Uterus (tissue), 4 donors: ENCODE results near the gene DOCK1. TPM values are rescaled to one million over a fixed set of nuclear protein-coding genes. Genes with fewer than 3 reads are reported as not detected.
"Not testable (repeated sequence)": the region's sequence is repeated elsewhere in the genome, so short reads cannot be mapped to it uniquely, and the experiment has no call there.

ENCODE experiments used
- DNase-seq, 2 donors: peaks; one replicate each; pipeline ENCODE4 v3.0.0-alpha.2; 2019 to 2020
- H3K27ac ChIP-seq, 2 donors: fragments of 200-600 bp; sonication (generic); 1 replicate in 1 of 2; 2 replicates in 1 of 2; pipeline ENCODE4 v1.5.1; 2016 to 2018
- H3K27me3 ChIP-seq, 2 donors: fragments of 200-600 bp; sonication (generic); one replicate each; pipeline ENCODE4 v1.5.1; 2018 to 2019; ENCODE audit warnings: control low read depth in 1 of 2
- H3K36me3 ChIP-seq, 2 donors: fragments of 200-600 bp; sonication (generic); one replicate each; pipeline ENCODE4 v1.5.1; 2019; ENCODE audit warnings: control low read depth in 1 of 2
- H3K4me1 ChIP-seq, 2 donors: fragments of 200-600 bp; sonication (generic); one replicate each; pipeline ENCODE4 v1.5.1; 2018 to 2019; ENCODE audit warnings: control low read depth in 1 of 2
- H3K4me3 ChIP-seq, 2 donors: fragments of 200-600 bp; sonication (generic); 1 replicate in 1 of 2; 2 replicates in 1 of 2; pipeline ENCODE4 v1.5.1; 2018 to 2019; ENCODE audit warnings: mild to moderate bottlenecking in 1 of 2
- H3K9me3 ChIP-seq, 2 donors: fragments of 200-600 bp; sonication (generic); one replicate each; pipeline ENCODE4 v1.5.1; 2019; ENCODE audit warnings: control low read depth in 1 of 2
- POLR2A ChIP-seq, 2 donors: fragments of 450-650 bp; IDR thresholded peaks; one replicate each; pipeline ENCODE4 v1.6.1; 2016; ENCODE audit warnings: antibody characterized with exemption in 2 of 2, mild to moderate bottlenecking in 1 of 2, moderate library complexity in 1 of 2
- intact Hi-C: fragments of 100-400 bp; cut with DNase I; formaldehyde crosslinking; loops from one replicate; pipeline ENCODE4 v1.15.1; 2023; ENCODE audit warnings: low total_unique reads
- total RNA-seq, 4 donors: library from RNA; depleted of rRNA in 3 of 4; stranded (reverse); fragments of >200 nt in 3 of 4; gene quantifications; one replicate each; pipeline versions ENCODE4 v1.1.0 to v1.2.4, GENCODE V29; 2014 to 2023
- TF ChIP-seq, protein P1 (sequence below), 4 experiments: fragments of 200-600 bp in 2 of 4; fragments of 450-650 bp in 2 of 4; sonication (generic) in 2 of 4; IDR thresholded peaks; one replicate each; pipeline ENCODE4 v1.5.1; 2016 to 2019; ENCODE audit warnings: antibody characterized with exemption in 4 of 4, mild to moderate bottlenecking in 2 of 4, moderate library complexity in 1 of 4
- donor health status: DM: yes; HTN: yes; CAD: no.

The DOCK1 gene
- total RNA-seq, 4 donors from 2014 or later: 15.6 to 130 (median 65.0) TPM

GRCh38 chr10:126893206-126893605 lies 12.0 kb upstream of the DOCK1 start:
- no peak for DNase-seq
- TF ChIP-seq, protein P1, sequence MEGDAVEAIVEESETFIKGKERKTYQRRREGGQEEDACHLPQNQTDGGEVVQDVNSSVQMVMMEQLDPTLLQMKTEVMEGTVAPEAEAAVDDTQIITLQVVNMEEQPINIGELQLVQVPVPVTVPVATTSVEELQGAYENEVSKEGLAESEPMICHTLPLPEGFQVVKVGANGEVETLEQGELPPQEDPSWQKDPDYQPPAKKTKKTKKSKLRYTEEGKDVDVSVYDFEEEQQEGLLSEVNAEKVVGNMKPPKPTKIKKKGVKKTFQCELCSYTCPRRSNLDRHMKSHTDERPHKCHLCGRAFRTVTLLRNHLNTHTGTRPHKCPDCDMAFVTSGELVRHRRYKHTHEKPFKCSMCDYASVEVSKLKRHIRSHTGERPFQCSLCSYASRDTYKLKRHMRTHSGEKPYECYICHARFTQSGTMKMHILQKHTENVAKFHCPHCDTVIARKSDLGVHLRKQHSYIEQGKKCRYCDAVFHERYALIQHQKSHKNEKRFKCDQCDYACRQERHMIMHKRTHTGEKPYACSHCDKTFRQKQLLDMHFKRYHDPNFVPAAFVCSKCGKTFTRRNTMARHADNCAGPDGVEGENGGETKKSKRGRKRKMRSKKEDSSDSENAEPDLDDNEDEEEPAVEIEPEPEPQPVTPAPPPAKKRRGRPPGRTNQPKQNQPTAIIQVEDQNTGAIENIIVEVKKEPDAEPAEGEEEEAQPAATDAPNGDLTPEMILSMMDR (IDR thresholded peaks at IDR 0.05): no peak
- TF ChIP-seq POLR2A (IDR thresholded peaks at IDR 0.05): no peak
- intact Hi-C loops: no loop called here

GRCh38 chr10:126893841-126894240 lies 11.4 kb upstream of the DOCK1 start:
- H3K4me1 ChIP-seq: no peaks in the 10 kb centered on the region
- TF ChIP-seq, protein P1 (IDR thresholded peaks at IDR 0.05): no peak
- no peak for TF ChIP-seq POLR2A (IDR thresholded peaks at IDR 0.05)
- DNase-seq: no peak
- H3K27me3 ChIP-seq: no peaks in the 10 kb centered on the region
- H3K27ac ChIP-seq: no peak overlapping the region
- H3K36me3 ChIP-seq: no peaks in the 10 kb centered on the region
- intact Hi-C loops: no loop called here
- H3K4me3 ChIP-seq: no peak overlapping the region
- H3K9me3 ChIP-seq: no peaks in the 10 kb centered on the region

More at GRCh38 chr10:126893206-126893605, 12.0 kb upstream of the DOCK1 start:
- H3K4me3 ChIP-seq: no peak overlapping the region
- H3K4me1 ChIP-seq: no peaks in the 10 kb centered on the region
- no peaks in the 10 kb centered on the region for H3K27me3 ChIP-seq
- no peaks in the 10 kb centered on the region for H3K36me3 ChIP-seq
- H3K27ac ChIP-seq: no peak overlapping the region
- no peaks in the 10 kb centered on the region for H3K9me3 ChIP-seq

- Histone ChIP-seq H3K27me3 (no peaks in the 10 kb centered on the region), H3K4me3 (no peak overlapping the region), H3K27ac (no peak overlapping the region), H3K4me1 (no peaks in the 10 kb centered on the region), H3K36me3 (no peaks in the 10 kb centered on the region), H3K9me3 (no peaks in the 10 kb centered on the region)
- DNase-seq: no peak
- intact Hi-C loops: no loop called here
- TF ChIP-seq POLR2A (IDR thresholded peaks at IDR 0.05): no peak
- TF ChIP-seq, protein P1 (IDR thresholded peaks at IDR 0.05): no peak
Observed at GRCh38 chr10:126895214-126895781, 9.9 kb upstream of the DOCK1 start.

GRCh38 chr10:126898460-126898859 lies 6.8 kb upstream of the DOCK1 start:
- H3K4me1 ChIP-seq: no peaks in the 10 kb centered on the region
- H3K9me3 ChIP-seq: no peaks in the 10 kb centered on the region
- intact Hi-C loops: no loop called here
- no peak for TF ChIP-seq POLR2A (IDR thresholded peaks at IDR 0.05)
- TF ChIP-seq, protein P1 (IDR thresholded peaks at IDR 0.05): no peak
- no peaks in the 10 kb centered on the region for H3K36me3 ChIP-seq
- H3K27ac ChIP-seq: no peak overlapping the region
- no peaks in the 10 kb centered on the region for H3K27me3 ChIP-seq
- DNase-seq: no peak
- H3K4me3 ChIP-seq: no peak overlapping the region

GRCh38 chr10:126899529-126899928 lies 5.7 kb upstream of the DOCK1 start:
- H3K36me3 ChIP-seq, intact Hi-C loops, H3K4me3 ChIP-seq, H3K9me3 ChIP-seq, H3K27me3 ChIP-seq, H3K27ac ChIP-seq, H3K4me1 ChIP-seq, DNase-seq: not testable (repeated sequence)

- TF ChIP-seq POLR2A (IDR thresholded peaks at IDR 0.05): no peak
- TF ChIP-seq, protein P1 (IDR thresholded peaks at IDR 0.05): no peak
- Histone ChIP-seq H3K4me1 (peaks cover 0 to 8% of the 10 kb centered on the region in 2 donors), H3K27ac (no peak overlapping the region), H3K4me3 (no peak overlapping the region), H3K36me3 (no peaks in the 10 kb centered on the region), H3K9me3 (no peaks in the 10 kb centered on the region), H3K27me3 (no peaks in the 10 kb centered on the region)
- DNase-seq: no peak
- intact Hi-C loops: no loop called here
Observed at GRCh38 chr10:126902157-126902556, 3.1 kb upstream of the DOCK1 start.
